ENCODE results near the gene AP3S2. TPM values are rescaled to one million over a fixed set of nuclear protein-coding genes. Genes with fewer than 3 reads are reported as not detected.
"Not testable (repeated sequence)": the region's sequence is repeated elsewhere in the genome, so short reads cannot be mapped to it uniquely, and the experiment has no call there.

Gene AP3S2
- total RNA-seq, 2 donors from 2014 or later = 54.0 to 59.3 TPM

GRCh38 chr15:89847101-89847500, 46.7 kb downstream of the AP3S2 start:
- ATAC-seq = no peak
- intact Hi-C loops (cut with DNase I, micrococcal nuclease) = no loop called here
- no peak for DNase-seq

DNA sequence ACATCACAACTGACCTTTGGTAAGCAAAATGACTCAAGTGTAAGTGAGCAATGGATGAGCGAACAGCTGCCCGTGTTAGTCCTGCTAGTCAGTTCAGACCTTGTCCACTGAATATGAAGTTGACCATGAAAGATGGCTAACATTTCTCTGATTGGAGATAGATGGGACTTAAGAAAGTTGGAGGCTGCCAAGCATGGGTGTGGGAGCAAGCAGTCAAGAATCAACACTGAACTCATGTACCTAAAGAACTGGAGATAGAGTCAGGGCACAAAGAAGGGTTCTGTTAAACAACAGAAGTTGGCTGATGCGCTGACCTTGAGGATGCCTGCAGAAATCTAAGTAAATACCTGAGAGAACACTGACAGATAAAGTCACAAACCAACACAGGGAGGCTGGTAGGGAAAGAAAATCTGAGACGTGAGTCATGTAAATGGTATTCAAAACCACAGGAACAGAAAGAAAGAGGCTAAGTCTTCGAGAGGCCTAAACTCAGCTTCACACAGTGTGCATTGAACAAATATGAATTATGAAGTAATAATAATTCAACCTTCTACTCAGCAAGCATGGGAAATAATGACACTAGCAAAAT, 48.4 kb downstream of the AP3S2 start:
- ATAC-seq (peak; percentile 55), DNase-seq (no peak)
- intact Hi-C loops (cut with DNase I, micrococcal nuclease) = no loop called here

- intact Hi-C loops (cut with DNase I, micrococcal nuclease) = no loop called here
- ATAC-seq (no peak), DNase-seq (no peak)
Measured at GRCh38 chr15:89841962-89842361, 51.8 kb downstream of the AP3S2 start.

- no peak for ATAC-seq
- intact Hi-C loops (cut with DNase I, micrococcal nuclease) = no loop called here
- no peak for DNase-seq
Measured at GRCh38 chr15:89841306-89841705, 52.5 kb downstream of the AP3S2 start.

DNA sequence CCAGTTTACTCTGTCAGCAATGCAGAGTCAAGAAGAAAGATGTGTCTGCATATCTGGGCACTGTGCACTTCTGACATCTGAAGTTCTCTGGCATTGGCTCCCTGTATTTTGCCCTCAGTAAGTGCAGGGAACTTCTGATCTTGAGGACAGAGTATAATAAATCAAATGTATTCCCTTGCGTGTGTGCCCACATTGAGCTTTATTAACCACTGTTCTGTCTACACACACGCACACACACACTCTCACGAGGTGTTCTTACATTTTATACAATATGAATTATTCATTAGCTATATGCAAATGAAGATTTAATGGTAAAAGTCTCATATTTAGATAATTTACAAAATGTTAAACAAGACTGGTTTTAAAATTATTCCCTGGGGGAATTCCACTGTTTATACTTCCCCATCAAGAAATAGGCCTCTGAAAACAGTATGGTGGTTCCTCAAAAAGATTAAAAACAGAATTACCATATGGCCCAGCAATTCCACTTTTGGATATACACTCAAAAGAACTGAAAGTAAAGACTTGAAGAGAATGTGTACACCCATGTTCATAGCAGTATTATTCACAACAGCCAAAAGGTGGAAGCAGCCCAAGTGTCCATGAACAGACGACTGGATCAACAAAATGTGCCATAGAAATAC, 54.5 kb downstream of the AP3S2 start:
- ATAC-seq = no peak
- no peak for DNase-seq
- intact Hi-C loops (cut with DNase I, micrococcal nuclease) = no loop called here

- intact Hi-C loops (cut with DNase I, micrococcal nuclease) = no loop called here
- no peak for ATAC-seq
- no peak for DNase-seq
Measured at GRCh38 chr15:89837830-89838178, 56.0 kb downstream of the AP3S2 start.

- intact Hi-C loops (cut with DNase I, micrococcal nuclease) = no loop called here
- ATAC-seq = peak; percentile 10
Measured at GRCh38 chr15:89837134-89837829, 56.5 kb downstream of the AP3S2 start.

DNA sequence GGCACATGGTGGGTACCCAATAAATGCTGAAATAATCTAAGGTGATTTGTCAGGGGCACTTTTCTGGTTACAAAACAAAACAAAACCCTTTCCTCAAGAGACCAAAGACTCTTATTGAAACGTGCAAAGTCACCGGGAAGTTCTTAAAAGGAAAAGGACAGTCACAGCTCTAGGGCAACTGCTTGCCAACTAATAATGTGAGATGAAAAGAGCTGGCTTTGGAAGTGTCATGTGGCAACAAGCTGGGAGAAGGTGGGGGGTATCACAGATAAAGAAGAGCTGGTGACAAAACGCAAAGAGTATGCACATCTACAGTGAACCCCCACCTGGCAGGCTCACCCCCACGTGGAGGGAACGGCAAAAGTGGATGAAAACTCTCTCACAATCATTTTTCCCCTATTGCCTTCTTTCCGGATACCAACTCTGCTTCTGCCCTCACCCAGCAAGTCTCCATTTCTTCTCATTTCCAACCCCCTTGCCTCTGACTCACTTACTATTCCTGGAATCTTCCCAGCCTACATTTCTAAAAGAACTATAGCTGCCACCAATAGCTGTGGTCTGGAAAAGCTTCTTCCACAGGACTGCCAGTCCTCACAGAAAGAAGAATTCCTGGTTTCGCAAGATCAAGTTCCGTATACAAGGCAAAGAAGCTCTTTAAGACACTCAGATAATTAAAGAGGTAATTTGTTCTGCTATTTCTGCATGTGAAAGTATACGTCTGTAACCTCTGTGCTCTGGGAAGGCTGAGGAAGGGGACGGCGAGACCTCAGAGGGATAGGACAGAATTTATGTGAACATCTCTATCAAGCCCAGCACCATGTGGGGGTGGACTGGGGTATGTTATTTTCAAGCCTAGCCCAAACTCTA, 57.3 kb downstream of the AP3S2 start:
- intact Hi-C loops (cut with DNase I, micrococcal nuclease) = no loop called here
- DNase-seq (no peak), ATAC-seq (no peak)

More at GRCh38 chr15:89837134-89837829, 56.5 kb downstream of the AP3S2 start:
- DNase-seq = no peak

- no peak for ATAC-seq
Measured at GRCh38 chr15:89835176-89835564, 58.6 kb downstream of the AP3S2 start.

DNA sequence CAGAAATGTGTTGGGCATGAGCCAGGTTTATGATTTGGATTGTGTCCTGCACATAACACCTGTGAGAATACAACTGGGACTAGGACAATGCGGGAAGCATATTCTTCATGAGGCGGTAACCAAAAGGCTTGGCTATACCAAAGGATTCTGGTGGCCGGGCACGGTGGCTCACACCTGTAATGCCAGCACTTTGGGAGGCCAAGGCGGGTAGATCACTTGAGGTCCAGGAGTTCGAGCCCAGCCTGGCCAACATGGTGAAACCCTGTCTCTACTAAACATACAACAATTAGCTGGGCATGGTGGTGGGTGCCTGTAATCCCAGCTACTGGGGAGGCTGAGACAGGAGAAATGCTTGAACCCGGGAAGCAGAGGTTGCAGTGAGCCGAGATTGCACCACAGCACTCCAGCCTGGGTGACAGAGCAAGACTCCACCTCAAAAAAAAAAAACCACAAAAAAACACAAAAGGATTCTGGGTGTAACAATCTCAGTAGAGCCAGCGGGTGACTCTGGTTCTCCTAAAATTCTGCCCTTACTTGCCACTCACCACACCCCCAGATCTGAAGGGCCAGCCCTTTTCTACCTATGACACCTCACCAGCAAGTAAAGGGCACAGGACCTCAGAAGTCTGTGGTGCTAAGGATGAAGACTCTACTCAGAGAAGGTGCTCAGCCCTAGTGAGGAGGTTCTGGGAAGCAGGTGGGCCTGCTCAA, 59.2 kb downstream of the AP3S2 start:
- DNase-seq; ATAC-seq; intact Hi-C loops (cut with DNase I, micrococcal nuclease): not testable (repeated sequence)

More at GRCh38 chr15:89835176-89835564, 58.6 kb downstream of the AP3S2 start:
- DNase-seq = no peak
- intact Hi-C loops (cut with DNase I, micrococcal nuclease) = no loop called here

DNA sequence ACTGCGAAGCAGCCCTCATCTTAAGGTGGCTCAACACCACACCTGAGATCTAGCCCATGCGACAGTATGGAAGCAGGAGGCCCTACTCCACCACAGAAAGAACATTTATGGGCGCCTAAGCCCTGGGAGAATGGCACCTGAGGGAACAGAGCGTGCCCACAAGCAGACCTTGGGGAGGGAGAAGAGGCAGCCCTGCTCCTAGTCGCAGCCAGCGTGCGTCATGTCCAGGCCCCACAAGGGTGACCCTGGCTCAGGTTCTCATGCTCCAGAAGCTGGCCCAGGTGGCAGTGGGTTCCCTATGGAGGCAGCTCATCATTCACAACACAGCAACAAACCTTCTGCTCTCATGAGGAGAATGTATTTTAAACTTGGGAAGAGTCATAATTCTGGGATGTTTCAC, 59.8 kb downstream of the AP3S2 start:
- intact Hi-C loops (cut with DNase I, micrococcal nuclease) = no loop called here
- no peak for ATAC-seq
- DNase-seq = no peak

DNA sequence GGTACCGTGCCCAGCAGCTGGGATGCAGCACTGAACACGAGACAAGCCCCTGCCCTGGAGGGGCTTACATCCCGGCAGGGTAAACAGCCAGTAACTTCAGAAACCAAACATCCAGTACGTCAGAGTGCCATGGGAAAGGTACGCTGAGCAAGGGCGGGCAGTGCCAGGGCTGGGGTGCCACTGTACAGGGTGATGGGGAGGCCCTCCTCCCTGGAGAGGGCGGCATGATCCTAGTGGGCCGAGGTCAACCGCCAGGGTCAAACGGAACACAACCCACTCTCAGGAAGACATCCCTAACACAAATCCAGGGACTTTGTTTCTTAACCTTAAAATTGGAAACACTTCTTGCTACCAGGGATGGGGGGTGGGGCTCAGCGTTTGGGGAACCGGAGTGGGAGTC, 63.2 kb downstream of the AP3S2 start:
- ATAC-seq = no peak
- intact Hi-C loops (cut with DNase I, micrococcal nuclease) = no loop called here
- DNase-seq = no peak

DNA sequence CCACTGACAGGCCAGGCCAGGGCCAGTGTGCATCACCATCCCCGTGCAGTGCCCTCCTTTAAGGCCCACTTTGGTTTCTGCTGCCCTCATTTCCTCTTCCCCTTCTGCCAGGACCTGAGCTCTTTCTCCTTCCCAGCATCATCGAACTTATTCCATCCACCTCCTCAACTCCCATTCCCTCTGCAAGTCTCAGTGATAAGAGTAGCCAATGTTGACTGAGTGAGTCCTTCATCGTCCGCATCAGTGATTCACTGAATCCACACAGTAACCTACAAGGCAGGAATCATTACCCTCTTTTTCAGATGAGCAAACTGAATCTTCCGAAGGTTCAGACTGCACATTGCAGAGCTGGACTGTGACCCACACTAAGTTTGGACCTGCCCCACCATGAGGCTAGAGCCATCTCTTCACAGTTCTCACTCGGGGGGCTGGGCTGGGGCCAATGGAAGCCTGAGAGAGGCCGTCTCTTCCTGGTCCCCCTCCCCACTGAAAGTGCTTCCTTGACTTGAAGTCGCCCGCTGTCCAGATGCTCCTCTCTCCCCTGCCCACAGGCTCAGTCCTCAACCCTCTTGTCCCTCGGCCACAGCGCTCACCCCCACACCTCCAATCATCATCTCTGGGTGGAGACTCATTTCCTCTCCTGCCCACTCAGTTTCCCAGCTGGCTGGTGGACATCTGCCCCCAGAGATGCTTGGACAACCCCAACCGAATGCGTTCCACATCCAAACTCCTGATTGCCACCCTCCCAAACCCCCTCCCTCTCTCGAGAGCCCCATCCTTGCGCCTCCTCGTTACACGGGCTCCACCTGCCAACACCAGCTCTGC, 64.0 kb downstream of the AP3S2 start:
- intact Hi-C loops (cut with DNase I, micrococcal nuclease) = no loop called here
- no peak for DNase-seq
- ATAC-seq = no peak

GRCh38 chr15:89829161-89829560, 64.6 kb downstream of the AP3S2 start:
- intact Hi-C loops (cut with DNase I, micrococcal nuclease) = no loop called here
- no peak for DNase-seq

DNA sequence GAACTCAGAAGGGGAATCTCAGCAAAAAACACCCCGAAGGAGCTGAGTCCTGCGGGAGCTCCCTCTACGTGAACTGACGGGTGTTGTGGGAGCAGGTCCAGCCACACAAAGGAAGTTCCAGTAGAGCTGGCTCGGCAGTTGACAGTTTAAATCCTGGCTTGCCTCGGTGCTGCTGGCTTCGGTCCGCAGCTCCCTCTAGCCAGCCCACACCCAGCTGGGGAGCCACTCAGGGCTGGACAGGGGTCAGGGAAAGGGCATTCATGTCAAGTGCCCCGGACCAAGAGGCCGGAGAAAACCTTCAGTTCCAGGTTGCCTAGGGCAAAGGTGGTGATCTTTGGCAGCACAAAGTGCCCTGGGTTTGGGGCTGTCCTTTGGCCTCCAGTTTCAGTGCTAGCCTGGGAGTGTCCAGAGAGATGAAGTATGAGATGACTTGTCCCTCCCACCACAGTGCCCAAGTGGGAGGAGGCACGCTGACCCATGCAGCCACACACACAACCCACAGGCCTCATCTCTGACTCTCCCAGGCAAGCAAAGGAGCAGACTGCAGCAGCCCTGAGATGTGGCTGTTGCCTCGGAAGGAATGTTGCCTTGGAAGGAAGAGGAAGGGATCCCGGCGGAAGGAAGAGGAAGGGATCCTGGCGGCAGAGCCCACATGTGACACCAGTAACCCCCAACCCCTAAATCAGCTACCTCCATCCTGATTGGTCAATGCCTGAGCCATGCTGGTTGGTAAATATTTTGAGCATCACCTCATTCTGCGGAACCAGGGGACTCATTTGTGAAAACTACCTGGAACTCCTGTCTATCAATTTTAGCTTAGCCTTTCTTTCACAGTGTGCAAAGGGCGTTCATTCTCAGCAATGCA, 65.3 kb downstream of the AP3S2 start:
- intact Hi-C loops (cut with DNase I, micrococcal nuclease) = no loop called here
- peak; percentile 41 to 48 for DNase-seq
- ATAC-seq = peak; percentile 76

More at GRCh38 chr15:89829161-89829560, 64.6 kb downstream of the AP3S2 start:
- ATAC-seq = no peak

GRCh38 chr15:89827829-89828228, 66.0 kb downstream of the AP3S2 start:
- peak; percentile 54 for ATAC-seq
- intact Hi-C loops (cut with DNase I, micrococcal nuclease) = no loop called here
- no peak for DNase-seq

All from left colon (tissue), 2 donors.